Liver (tissue), 9 donors: ENCODE data around the gene CDC14A. TPM values are rescaled to one million over a fixed set of nuclear protein-coding genes. Genes with fewer than 3 reads are reported as not detected.

Source experiments
- DNase-seq: peaks from one replicate; pipeline ENCODE4 v3.0.0-alpha.2; 2017; ENCODE audit warnings: low spot score
- H3K27ac ChIP-seq, 2 donors: one replicate each; pipeline ENCODE4 v1.7.0; 2013; ENCODE audit warnings: inconsistent platforms in 2 of 2, low read length in 2 of 2, control low read depth in 1 of 2, low read depth in 1 of 2, mild to moderate bottlenecking in 1 of 2
- H3K27me3 ChIP-seq, 4 donors: one replicate each; pipeline versions ENCODE4 v1.6.1 to v1.7.0; 2013; ENCODE audit warnings: low read length in 3 of 4, inconsistent platforms in 1 of 4, mild to moderate bottlenecking in 1 of 4, moderate library complexity in 1 of 4; ENCODE audit not compliant: control insufficient read depth in 4 of 4, insufficient read depth in 4 of 4
- H3K36me3 ChIP-seq, 4 donors: one replicate each; pipeline versions ENCODE4 v1.6.1 to v1.7.0; 2013; ENCODE audit warnings: low read length in 3 of 4, mild to moderate bottlenecking in 3 of 4, low read depth in 1 of 4, moderate library complexity in 1 of 4; ENCODE audit not compliant: control insufficient read depth in 4 of 4, insufficient read depth in 3 of 4
- H3K4me1 ChIP-seq, 4 donors: one replicate each; pipeline versions ENCODE4 v1.6.1 to v1.7.0; 2013; ENCODE audit warnings: low read length in 3 of 4, mild to moderate bottlenecking in 3 of 4, moderate library complexity in 1 of 4; ENCODE audit not compliant: control insufficient read depth in 4 of 4, insufficient read depth in 4 of 4
- H3K4me3 ChIP-seq, 3 donors: one replicate each; pipeline versions ENCODE4 v1.6.1 to v1.7.0; 2013; ENCODE audit warnings: low read length in 3 of 3, control low read depth in 1 of 3, low read depth in 1 of 3, mild to moderate bottlenecking in 1 of 3
- H3K9ac ChIP-seq, 2 donors: one replicate each; pipeline ENCODE4 v1.7.0; 2013; ENCODE audit warnings: low read length in 2 of 2, mild to moderate bottlenecking in 2 of 2, moderate library complexity in 2 of 2, control low read depth in 1 of 2, low read depth in 1 of 2
- H3K9me3 ChIP-seq, 4 donors: one replicate each; pipeline versions ENCODE4 v1.6.1 to v1.7.0; 2013; ENCODE audit warnings: low read length in 3 of 4; ENCODE audit not compliant: control insufficient read depth in 4 of 4
- EGR1 ChIP-seq, 2 donors: IDR thresholded peaks; 2 replicates each; pipeline ENCODE4 v1.6.1; 2016 to 2018; ENCODE audit warnings: antibody characterized with exemption in 2 of 2, low read depth in 2 of 2
- FOXA1 ChIP-seq: IDR thresholded peaks from 2 replicates; pipeline ENCODE4 v1.6.1; 2016; ENCODE audit warnings: antibody characterized with exemption
- FOXA2 ChIP-seq: IDR thresholded peaks from 2 replicates; pipeline ENCODE4 v1.6.1; 2016; ENCODE audit warnings: antibody characterized with exemption
- GABPA ChIP-seq, 2 donors: IDR thresholded peaks in 1 of 2; conservative IDR thresholded peaks in 1 of 2; 2 replicates each; pipeline ENCODE4 v1.6.1; 2016; ENCODE audit warnings: antibody characterized with exemption in 2 of 2, mild to moderate bottlenecking in 1 of 2, moderate library complexity in 1 of 2
- HNF4A ChIP-seq, 2 donors: conservative IDR thresholded peaks; 2 replicates each; pipeline ENCODE4 v1.6.1; 2016; ENCODE audit warnings: antibody characterized with exemption in 2 of 2, mild to moderate bottlenecking in 2 of 2
- HNF4G ChIP-seq: IDR thresholded peaks from 2 replicates; pipeline ENCODE4 v1.6.1; 2016; ENCODE audit warnings: antibody characterized with exemption
- JUND ChIP-seq, 2 donors: IDR thresholded peaks; 2 replicates each; pipeline ENCODE4 v1.6.1; 2016; ENCODE audit warnings: antibody characterized with exemption in 2 of 2
- MAX ChIP-seq: IDR thresholded peaks from 2 replicates; pipeline ENCODE4 v1.6.1; 2016; ENCODE audit warnings: antibody characterized with exemption
- NR2F2 ChIP-seq: IDR thresholded peaks from 2 replicates; pipeline ENCODE4 v1.6.1; 2016; ENCODE audit warnings: antibody characterized with exemption
- RAD21 ChIP-seq, 2 donors: IDR thresholded peaks; 2 replicates each; pipeline ENCODE4 v1.6.1; 2016; ENCODE audit warnings: antibody characterized with exemption in 2 of 2, mild to moderate bottlenecking in 2 of 2
- REST ChIP-seq: IDR thresholded peaks from 2 replicates; pipeline ENCODE4 v1.6.1; 2016; ENCODE audit warnings: antibody characterized with exemption, mild to moderate bottlenecking
- RXRA ChIP-seq, 2 donors: IDR thresholded peaks; 2 replicates each; pipeline ENCODE4 v1.6.1; 2017 to 2018; ENCODE audit warnings: antibody characterized with exemption in 2 of 2, mild to moderate bottlenecking in 1 of 2
- SP1 ChIP-seq: IDR thresholded peaks from 2 replicates; pipeline ENCODE4 v1.6.1; 2018; ENCODE audit warnings: antibody characterized with exemption, mild to moderate bottlenecking
- TAF1 ChIP-seq: conservative IDR thresholded peaks from 2 replicates; pipeline ENCODE4 v1.6.1; 2016; ENCODE audit warnings: antibody characterized with exemption, mild to moderate bottlenecking
- YY1 ChIP-seq: IDR thresholded peaks from 2 replicates; pipeline ENCODE4 v1.6.1; 2016; ENCODE audit warnings: antibody characterized with exemption, mild to moderate bottlenecking
- WGBS: extraction: QIAGEN DNeasy Blood & Tissue Kit; methylation state at CpG from one replicate; pipeline ENCODE4 v1.1.7; 2013; 5-methylcytosine and 5-hydroxymethylcytosine counted together
- polyA plus RNA-seq, 2 donors: library from polyadenylated mRNA; stranded (reverse) in 1 of 2; unstranded in 1 of 2; fragments of 200-250 nt in 1 of 2; fragments of >200 nt in 1 of 2; fragmentation: Nextera tagmentation in 1 of 2; extraction: Ambion mirVana in 1 of 2; gene quantifications; one replicate each; pipeline versions ENCODE4 v1.2.1 to v1.2.3, GENCODE V29; 2013 to 2015
- total RNA-seq, 2 donors: library from RNA; depleted of rRNA; stranded (reverse); fragments of >200 nt; gene quantifications; one replicate each; pipeline ENCODE4 v1.2.3, GENCODE V29; 2014
- TF ChIP-seq, protein P1 (sequence below): IDR thresholded peaks from 2 replicates; pipeline ENCODE4 v1.6.1; 2016; ENCODE audit warnings: antibody characterized with exemption
- TF ChIP-seq, protein P2 (sequence below): fragments of 150-350 bp; IDR thresholded peaks from 2 replicates; pipeline ENCODE4 v1.5.1; 2017; ENCODE audit warnings: improper control_type of control experiment, low read depth, low read length; ENCODE audit not compliant: missing input control
- TF ChIP-seq, protein P3 (sequence below): IDR thresholded peaks from 2 replicates; pipeline ENCODE4 v1.6.1; 2016; ENCODE audit warnings: antibody characterized with exemption
- donor health status: healthy.
- donor health status: healthy.
- donor health status: healthy.
- donor health status: healthy.
- donor health status: healthy.

CDC14A gene
- total and polyA plus RNA-seq, 4 donors, result 0.39 to 4.1 (median 2.6) TPM

DNA sequence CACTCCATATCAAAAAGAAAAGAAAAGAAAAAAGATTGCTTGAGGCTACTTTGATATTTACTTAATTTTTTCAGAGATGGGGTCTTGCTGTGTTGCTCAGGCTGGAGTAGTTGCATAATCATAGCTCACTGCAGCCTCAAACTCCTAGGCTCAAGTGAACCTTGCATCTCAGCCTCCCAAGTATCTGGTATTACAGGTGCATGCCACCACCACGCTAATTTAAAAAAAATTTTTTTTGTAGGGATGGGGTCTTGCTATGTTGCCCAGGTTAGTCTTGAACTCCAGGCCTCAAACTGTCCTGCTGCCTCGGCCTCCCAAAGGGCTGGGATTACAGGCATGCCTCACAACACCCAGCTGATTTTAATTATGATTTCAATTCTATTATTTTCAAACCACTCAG lies 48.1 kb upstream of the CDC14A start:
- Histone ChIP-seq H3K4me1 (no peaks in the 10 kb centered on the region), H3K27me3 (no peaks in the 10 kb centered on the region), H3K27ac (no peak overlapping the region), H3K36me3 (no peaks in the 10 kb centered on the region), H3K9me3 (no peaks in the 10 kb centered on the region), H3K4me3 (no peak overlapping the region), H3K9ac (no peak overlapping the region)
- WGBS, result 96% methylated on average over 2 of the region's 2 CpGs
- no peak for TF ChIP-seq FOXA1
- no peak for TF ChIP-seq NR2F2
- no peak for TF ChIP-seq EGR1 (IDR thresholded peaks at IDR 0.05; ENCODE audit: low read depth in 2 of 2)
- TF ChIP-seq TAF1, result no peak
- no peak for DNase-seq

DNA sequence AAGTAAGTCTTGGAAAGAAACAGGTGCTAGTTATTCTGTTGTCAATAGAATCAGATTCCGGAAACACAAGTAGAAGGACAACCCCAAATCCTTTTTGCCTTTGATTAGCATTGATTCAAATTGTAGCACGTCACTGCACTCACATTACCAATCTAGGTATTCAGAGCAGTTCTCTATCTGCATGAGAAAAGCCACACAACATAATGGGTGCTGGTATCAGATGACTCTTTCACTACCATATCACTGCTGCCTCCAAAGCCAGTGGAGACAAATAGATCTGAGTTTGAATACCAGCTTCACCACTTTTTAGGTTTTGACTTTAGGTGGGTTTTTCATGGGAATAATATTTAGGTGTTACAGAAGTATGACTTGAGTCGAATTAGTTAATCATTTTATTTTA lies 47.4 kb upstream of the CDC14A start:
- no peak overlapping the region for H3K4me3 ChIP-seq
- H3K36me3 ChIP-seq, result no peaks in the 10 kb centered on the region
- H3K4me1 ChIP-seq, result no peaks in the 10 kb centered on the region
- no peaks in the 10 kb centered on the region for H3K9me3 ChIP-seq
- H3K27me3 ChIP-seq, result no peaks in the 10 kb centered on the region
- no peak for DNase-seq
- no peak overlapping the region for H3K9ac ChIP-seq
- 90% methylated on average over 3 of the region's 3 CpGs for WGBS
- no peak overlapping the region for H3K27ac ChIP-seq
- TF ChIP-seq TAF1, result no peak
- TF ChIP-seq FOXA2, result no peak
- no peak for TF ChIP-seq SP1
- no peak for TF ChIP-seq EGR1 (IDR thresholded peaks at IDR 0.05; ENCODE audit: low read depth in 2 of 2)
- TF ChIP-seq YY1, result no peak
- no peak for TF ChIP-seq NR2F2
- no peak for TF ChIP-seq JUND (IDR thresholded peaks at IDR 0.05)
- no peak for TF ChIP-seq REST
- TF ChIP-seq, protein P1, sequence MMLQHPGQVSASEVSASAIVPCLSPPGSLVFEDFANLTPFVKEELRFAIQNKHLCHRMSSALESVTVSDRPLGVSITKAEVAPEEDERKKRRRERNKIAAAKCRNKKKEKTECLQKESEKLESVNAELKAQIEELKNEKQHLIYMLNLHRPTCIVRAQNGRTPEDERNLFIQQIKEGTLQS, result no peak
- no peak for TF ChIP-seq HNF4G
- TF ChIP-seq, protein P2, sequence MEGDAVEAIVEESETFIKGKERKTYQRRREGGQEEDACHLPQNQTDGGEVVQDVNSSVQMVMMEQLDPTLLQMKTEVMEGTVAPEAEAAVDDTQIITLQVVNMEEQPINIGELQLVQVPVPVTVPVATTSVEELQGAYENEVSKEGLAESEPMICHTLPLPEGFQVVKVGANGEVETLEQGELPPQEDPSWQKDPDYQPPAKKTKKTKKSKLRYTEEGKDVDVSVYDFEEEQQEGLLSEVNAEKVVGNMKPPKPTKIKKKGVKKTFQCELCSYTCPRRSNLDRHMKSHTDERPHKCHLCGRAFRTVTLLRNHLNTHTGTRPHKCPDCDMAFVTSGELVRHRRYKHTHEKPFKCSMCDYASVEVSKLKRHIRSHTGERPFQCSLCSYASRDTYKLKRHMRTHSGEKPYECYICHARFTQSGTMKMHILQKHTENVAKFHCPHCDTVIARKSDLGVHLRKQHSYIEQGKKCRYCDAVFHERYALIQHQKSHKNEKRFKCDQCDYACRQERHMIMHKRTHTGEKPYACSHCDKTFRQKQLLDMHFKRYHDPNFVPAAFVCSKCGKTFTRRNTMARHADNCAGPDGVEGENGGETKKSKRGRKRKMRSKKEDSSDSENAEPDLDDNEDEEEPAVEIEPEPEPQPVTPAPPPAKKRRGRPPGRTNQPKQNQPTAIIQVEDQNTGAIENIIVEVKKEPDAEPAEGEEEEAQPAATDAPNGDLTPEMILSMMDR, result no peak
- TF ChIP-seq RXRA (IDR thresholded peaks at IDR 0.05), result no peak
- no peak for TF ChIP-seq RAD21 (IDR thresholded peaks at IDR 0.05)
- TF ChIP-seq HNF4A (conservative IDR thresholded peaks at IDR 0.05), result no peak
- TF ChIP-seq, protein P3, sequence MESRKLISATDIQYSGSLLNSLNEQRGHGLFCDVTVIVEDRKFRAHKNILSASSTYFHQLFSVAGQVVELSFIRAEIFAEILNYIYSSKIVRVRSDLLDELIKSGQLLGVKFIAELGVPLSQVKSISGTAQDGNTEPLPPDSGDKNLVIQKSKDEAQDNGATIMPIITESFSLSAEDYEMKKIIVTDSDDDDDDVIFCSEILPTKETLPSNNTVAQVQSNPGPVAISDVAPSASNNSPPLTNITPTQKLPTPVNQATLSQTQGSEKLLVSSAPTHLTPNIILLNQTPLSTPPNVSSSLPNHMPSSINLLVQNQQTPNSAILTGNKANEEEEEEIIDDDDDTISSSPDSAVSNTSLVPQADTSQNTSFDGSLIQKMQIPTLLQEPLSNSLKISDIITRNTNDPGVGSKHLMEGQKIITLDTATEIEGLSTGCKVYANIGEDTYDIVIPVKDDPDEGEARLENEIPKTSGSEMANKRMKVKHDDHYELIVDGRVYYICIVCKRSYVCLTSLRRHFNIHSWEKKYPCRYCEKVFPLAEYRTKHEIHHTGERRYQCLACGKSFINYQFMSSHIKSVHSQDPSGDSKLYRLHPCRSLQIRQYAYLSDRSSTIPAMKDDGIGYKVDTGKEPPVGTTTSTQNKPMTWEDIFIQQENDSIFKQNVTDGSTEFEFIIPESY, result no peak
- TF ChIP-seq GABPA (IDR thresholded peaks at IDR 0.05 in 1 of 2, conservative IDR thresholded peaks at IDR 0.05 in 1 of 2), result no peak
- TF ChIP-seq MAX, result no peak
- TF ChIP-seq FOXA1, result no peak
